HepG2 (cell line): ENCODE measurements around the gene OAT. TPM values are rescaled to one million over a fixed set of nuclear protein-coding genes. Genes with fewer than 3 reads are reported as not detected.
A peak's percentile ranks its signal among the peaks of the same experiment; 100 is the strongest.

Source experiments
- ARID5B ChIP-seq: IDR thresholded peaks from 2 replicates; pipeline ENCODE4 v1.4.0; 2020; ENCODE audit warnings: mild to moderate bottlenecking, missing genetic modification reagents
- ARNT2 ChIP-seq: sonication (generic); formaldehyde crosslinking; IDR thresholded peaks from 2 replicates; pipeline ENCODE4 v1.8.0; 2022; ENCODE audit warnings: mild to moderate bottlenecking, low read depth, missing genetic modification reagents, moderate library complexity
- ATF7-NPFF ChIP-seq: sonication (generic); formaldehyde crosslinking; IDR thresholded peaks from 2 replicates; pipeline ENCODE4 v1.8.1; 2023; ENCODE audit warnings: mild to moderate bottlenecking, low read depth, missing genetic modification reagents, moderate library complexity
- BHLHE40 ChIP-seq: IDR thresholded peaks from 2 replicates; pipeline ENCODE4 v1.6.1; 2011; ENCODE audit warnings: low read length, improper control_type of control experiment
- KDM6A ChIP-seq: IDR thresholded peaks from 2 replicates; pipeline ENCODE4 v1.6.1; 2016; ENCODE audit warnings: low read depth
- NFKB2 ChIP-seq: sonication (generic); formaldehyde crosslinking; IDR thresholded peaks from 2 replicates; pipeline ENCODE4 v1.4.0; 2020; ENCODE audit warnings: missing genetic modification reagents, borderline replicate concordance
- NFKBIZ ChIP-seq: IDR thresholded peaks from 2 replicates; pipeline ENCODE4 v1.6.1; 2018; ENCODE audit warnings: missing genetic modification reagents, missing compliant biosample characterization
- NR1H2 ChIP-seq: sonication (generic); formaldehyde crosslinking; IDR thresholded peaks from 2 replicates; pipeline ENCODE4 v1.8.1; 2022; ENCODE audit warnings: low read depth, missing genetic modification reagents, borderline replicate concordance
- RERE ChIP-seq: IDR thresholded peaks from 2 replicates; pipeline ENCODE4 v1.6.1; 2016; ENCODE audit warnings: low read depth, missing genetic modification reagents, missing compliant biosample characterization
- SNAPC2 ChIP-seq: sonication (generic); formaldehyde crosslinking; IDR thresholded peaks from 2 replicates; pipeline ENCODE4 v1.8.1; 2022; ENCODE audit warnings: mild to moderate bottlenecking, missing genetic modification reagents
- SP4 ChIP-seq: sonication (generic); formaldehyde crosslinking; IDR thresholded peaks from 2 replicates; pipeline ENCODE4 v1.8.1; 2023; ENCODE audit warnings: mild to moderate bottlenecking, missing genetic modification reagents
- ZBTB7A ChIP-seq: sonication (generic); formaldehyde crosslinking; IDR thresholded peaks from 2 replicates; pipeline ENCODE4 v1.8.0; 2022; ENCODE audit warnings: mild to moderate bottlenecking, missing genetic modification reagents
- ZNF121 ChIP-seq: sonication (generic); formaldehyde crosslinking; IDR thresholded peaks from 2 replicates; pipeline ENCODE4 v1.5.0; 2020; ENCODE audit warnings: mild to moderate bottlenecking, missing genetic modification reagents
- ZNF260 ChIP-seq: sonication (generic); formaldehyde crosslinking; IDR thresholded peaks from 2 replicates; pipeline ENCODE4 v1.4.0; 2020; ENCODE audit warnings: missing genetic modification reagents, low read depth, mild to moderate bottlenecking, borderline replicate concordance
- ZNF432 ChIP-seq: sonication (generic); formaldehyde crosslinking; IDR thresholded peaks from 2 replicates; pipeline ENCODE4 v1.5.0; 2020; ENCODE audit warnings: missing genetic modification reagents, mild to moderate bottlenecking, borderline replicate concordance
- ZNF577 ChIP-seq: sonication (generic); formaldehyde crosslinking; IDR thresholded peaks from 2 replicates; pipeline ENCODE4 v1.4.0; 2020; ENCODE audit warnings: mild to moderate bottlenecking, low read depth, missing genetic modification reagents, borderline replicate concordance
- ZNF639 ChIP-seq: conservative IDR thresholded peaks from 2 replicates; pipeline ENCODE4 v1.6.1; 2018; ENCODE audit warnings: missing genetic modification reagents
- ZNF660 ChIP-seq: sonication (generic); formaldehyde crosslinking; IDR thresholded peaks from 2 replicates; pipeline ENCODE4 v1.5.1; 2020; ENCODE audit warnings: mild to moderate bottlenecking, low read depth, missing genetic modification reagents, borderline replicate concordance
- ZNF768 ChIP-seq: sonication (generic); formaldehyde crosslinking; IDR thresholded peaks from 2 replicates; pipeline ENCODE4 v1.4.0; 2020; ENCODE audit warnings: missing genetic modification reagents
- ZNF775 ChIP-seq: sonication (generic); formaldehyde crosslinking; IDR thresholded peaks from 2 replicates; pipeline ENCODE4 v1.4.0; 2020; ENCODE audit warnings: missing genetic modification reagents, mild to moderate bottlenecking, moderate library complexity, borderline replicate concordance
- polyA plus RNA-seq, 8 experiments: library from polyadenylated mRNA; depleted of rRNA in 3 of 8; stranded (reverse) in 7 of 8; unstranded in 1 of 8; fragments of >200 nt; fragmentation: Illumina TruSeq in 4 of 8; extraction: Trizol in 4 of 8; gene quantifications; 2 replicates each; pipeline versions ENCODE4 v1.2.1 to v1.2.3, GENCODE V29; 2011 to 2016; ENCODE audit warnings: low read depth in 4 of 8, missing spikeins in 1 of 8, mixed read lengths in 1 of 8; ENCODE audit not compliant: insufficient read depth in 1 of 8
- total RNA-seq, 5 experiments: library from RNA; depleted of rRNA; stranded (reverse); fragments of >200 nt; fragmentation: Illumina TruSeq; extraction: Trizol; gene quantifications; 2 replicates each; pipeline ENCODE4 v1.2.3, GENCODE V29; 2016; ENCODE audit warnings: low read depth in 1 of 5

OAT gene
- total and polyA plus RNA-seq, 2 of the 13 experiments (the other 11 are each of a cell fraction or from before 2014, with no cell fraction given), result 87.8 to 96.7 TPM

GRCh38 chr10:124461642-124462347, 43.1 kb upstream of the OAT start, which contains the start of gene LHPP (continued):
- TF ChIP-seq ZBTB7A (CRISPR knock-in tag) (peak; percentile 75), NR1H2 (CRISPR knock-in tag) (no peak), ATF7-NPFF (CRISPR knock-in tag) (no peak; the same call in 1 of the 2 replicates), ZNF121 (peak; percentile 78; the same call in 1 of the 2 replicates), ZNF639 (CRISPR knock-in tag) (0 out of 2 replicates have a peak, but pooled peaks have one; percentile 10), SNAPC2 (CRISPR knock-in tag) (no peak), ZNF260 (CRISPR knock-in tag) (no peak), ZNF660 (CRISPR knock-in tag) (no peak), ARNT2 (CRISPR knock-in tag) (no peak), ZNF577 (no peak), RERE (CRISPR knock-in tag) (no peak), NFKB2 (no peak), NFKBIZ (no peak), ARID5B (no peak), BHLHE40 (no peak), SP4 (peak; percentile 62; the same call in 1 of the 2 replicates), ZNF432 (CRISPR knock-in tag) (no peak), KDM6A (no peak), ZNF775 (CRISPR knock-in tag) (no peak), ZNF768 (CRISPR knock-in tag) (peak; percentile 35; the same call in 1 of the 2 replicates)
